GM19455 (cell line): ENCODE results near the gene GRIN2C.
"Not testable (repeated sequence)": the region's sequence is repeated elsewhere in the genome, so short reads cannot be mapped to it uniquely, and the experiment has no call there.

Experiments
- ATAC-seq: cut with Tn5 transposase; IDR thresholded peaks from one replicate; pipeline ENCODE4 v1.9.1; 2021; ENCODE audit not compliant: unreplicated experiment

Gene GRIN2C

GRCh38 chr17:74859459-74860228, at the start of gene GRIN2C:
Gene GRIN2C (minus strand): TSS chr17:74859885. CDS start chr17:74855092, 4,793 bp downstream.
- ATAC-seq: no peak

GRCh38 chr17:74909097-74909496, 49.4 kb upstream of the GRIN2C start:
- ATAC-seq: not testable (repeated sequence)

GRCh38 chr17:74907012-74907411, 47.3 kb upstream of the GRIN2C start:
- ATAC-seq: no peak

- not testable (repeated sequence) for ATAC-seq
Observed at GRCh38 chr17:74906214-74906793, 46.6 kb upstream of the GRIN2C start.

GRCh38 chr17:74904687-74905409, 45.2 kb upstream of the GRIN2C start:
- no peak for ATAC-seq

GRCh38 chr17:74903671-74904070, 44.0 kb upstream of the GRIN2C start:
- ATAC-seq: no peak

GRCh38 chr17:74903034-74903433, 43.3 kb upstream of the GRIN2C start:
- ATAC-seq: no peak

- ATAC-seq: no peak
Observed at GRCh38 chr17:74901353-74902135, 41.9 kb upstream of the GRIN2C start.

GRCh38 chr17:74900208-74900607, 40.5 kb upstream of the GRIN2C start:
- no peak for ATAC-seq

GRCh38 chr17:74898376-74898946, 38.8 kb upstream of the GRIN2C start:
- no peak for ATAC-seq

GRCh38 chr17:74893936-74894671, 34.4 kb upstream of the GRIN2C start:
- no peak for ATAC-seq

GRCh38 chr17:74892974-74893911, 33.6 kb upstream of the GRIN2C start, which contains the start of gene FADS6:
Gene FADS6 (minus strand): TSS chr17:74893633. CDS start chr17:74893595, 38 bp downstream.
- ATAC-seq: no peak

- ATAC-seq: no peak
Observed at GRCh38 chr17:74892013-74892841, 32.5 kb upstream of the GRIN2C start.

GRCh38 chr17:74890554-74890953, 30.9 kb upstream of the GRIN2C start:
- ATAC-seq: no peak

- no peak for ATAC-seq
Observed at GRCh38 chr17:74888469-74888868, 28.8 kb upstream of the GRIN2C start.

- ATAC-seq: no peak
Observed at GRCh38 chr17:74883241-74883745, 23.6 kb upstream of the GRIN2C start.

GRCh38 chr17:74882517-74883240, 23.0 kb upstream of the GRIN2C start:
- no peak for ATAC-seq
